ENCODE data around the gene C2CD5.

DNA sequence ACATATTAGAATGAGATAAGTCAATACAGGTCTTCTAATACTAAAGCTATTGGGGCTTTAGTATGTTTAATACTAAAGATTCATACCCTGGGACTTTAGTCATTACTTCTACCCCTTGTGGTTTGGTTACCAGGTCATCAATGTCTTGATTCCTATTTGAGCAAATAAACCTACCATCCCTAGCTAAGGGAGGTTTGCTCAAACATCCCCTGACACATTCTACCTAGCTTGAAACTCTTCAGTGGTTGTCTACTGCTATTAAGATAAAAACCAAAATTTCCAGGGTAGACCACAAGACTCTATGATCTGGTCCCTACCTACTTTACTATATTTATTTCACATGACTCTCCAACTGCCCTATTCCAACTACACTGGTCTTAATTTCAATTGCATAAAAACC, 7.3 kb upstream of the C2CD5 start:
- TF ChIP-seq, protein P1, sequence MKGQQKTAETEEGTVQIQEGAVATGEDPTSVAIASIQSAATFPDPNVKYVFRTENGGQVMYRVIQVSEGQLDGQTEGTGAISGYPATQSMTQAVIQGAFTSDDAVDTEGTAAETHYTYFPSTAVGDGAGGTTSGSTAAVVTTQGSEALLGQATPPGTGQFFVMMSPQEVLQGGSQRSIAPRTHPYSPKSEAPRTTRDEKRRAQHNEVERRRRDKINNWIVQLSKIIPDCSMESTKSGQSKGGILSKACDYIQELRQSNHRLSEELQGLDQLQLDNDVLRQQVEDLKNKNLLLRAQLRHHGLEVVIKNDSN (IDR thresholded peaks at IDR 0.05): no peak
- TF ChIP-seq, protein P2, sequence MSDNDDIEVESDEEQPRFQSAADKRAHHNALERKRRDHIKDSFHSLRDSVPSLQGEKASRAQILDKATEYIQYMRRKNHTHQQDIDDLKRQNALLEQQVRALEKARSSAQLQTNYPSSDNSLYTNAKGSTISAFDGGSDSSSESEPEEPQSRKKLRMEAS (IDR thresholded peaks at IDR 0.05): no peak
- TF ChIP-seq CREB1 (IDR thresholded peaks at IDR 0.05; ENCODE audit: low read depth) (no peak), EGR1 (IDR thresholded peaks at IDR 0.05) (no peak), TAF1 (IDR thresholded peaks at IDR 0.05; ENCODE audit: low read depth) (no peak), EP300 (IDR thresholded peaks at IDR 0.05; ENCODE audit: borderline replicate concordance) (no peak), CEBPB (IDR thresholded peaks at IDR 0.05) (no peak), TEAD4 (IDR thresholded peaks at IDR 0.05) (no peak)
- TF ChIP-seq, protein P3, sequence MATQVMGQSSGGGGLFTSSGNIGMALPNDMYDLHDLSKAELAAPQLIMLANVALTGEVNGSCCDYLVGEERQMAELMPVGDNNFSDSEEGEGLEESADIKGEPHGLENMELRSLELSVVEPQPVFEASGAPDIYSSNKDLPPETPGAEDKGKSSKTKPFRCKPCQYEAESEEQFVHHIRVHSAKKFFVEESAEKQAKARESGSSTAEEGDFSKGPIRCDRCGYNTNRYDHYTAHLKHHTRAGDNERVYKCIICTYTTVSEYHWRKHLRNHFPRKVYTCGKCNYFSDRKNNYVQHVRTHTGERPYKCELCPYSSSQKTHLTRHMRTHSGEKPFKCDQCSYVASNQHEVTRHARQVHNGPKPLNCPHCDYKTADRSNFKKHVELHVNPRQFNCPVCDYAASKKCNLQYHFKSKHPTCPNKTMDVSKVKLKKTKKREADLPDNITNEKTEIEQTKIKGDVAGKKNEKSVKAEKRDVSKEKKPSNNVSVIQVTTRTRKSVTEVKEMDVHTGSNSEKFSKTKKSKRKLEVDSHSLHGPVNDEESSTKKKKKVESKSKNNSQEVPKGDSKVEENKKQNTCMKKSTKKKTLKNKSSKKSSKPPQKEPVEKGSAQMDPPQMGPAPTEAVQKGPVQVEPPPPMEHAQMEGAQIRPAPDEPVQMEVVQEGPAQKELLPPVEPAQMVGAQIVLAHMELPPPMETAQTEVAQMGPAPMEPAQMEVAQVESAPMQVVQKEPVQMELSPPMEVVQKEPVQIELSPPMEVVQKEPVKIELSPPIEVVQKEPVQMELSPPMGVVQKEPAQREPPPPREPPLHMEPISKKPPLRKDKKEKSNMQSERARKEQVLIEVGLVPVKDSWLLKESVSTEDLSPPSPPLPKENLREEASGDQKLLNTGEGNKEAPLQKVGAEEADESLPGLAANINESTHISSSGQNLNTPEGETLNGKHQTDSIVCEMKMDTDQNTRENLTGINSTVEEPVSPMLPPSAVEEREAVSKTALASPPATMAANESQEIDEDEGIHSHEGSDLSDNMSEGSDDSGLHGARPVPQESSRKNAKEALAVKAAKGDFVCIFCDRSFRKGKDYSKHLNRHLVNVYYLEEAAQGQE (IDR thresholded peaks at IDR 0.05; ENCODE audit: low read depth): no peak

Data from Ishikawa (cell line).